Mucosa of descending colon (tissue), 3 donors: ENCODE results near the gene RCBTB2. TPM values are rescaled to one million over a fixed set of nuclear protein-coding genes. Genes with fewer than 3 reads are reported as not detected.

Experiments used
- ATAC-seq: fragments of 200-7000 bp; cut with Tn5 transposase; one replicate; pipeline ENCODE4 v1.9.1; 2020; ENCODE audit warnings: mild to moderate bottlenecking, moderate library complexity
- DNase-seq, 3 donors: peaks; one replicate each; pipeline ENCODE4 v3.0.0-alpha.2; 2020
- H3K36me3 ChIP-seq: fragments of 200-600 bp; one replicate; pipeline ENCODE4 v1.8.0; 2021; ENCODE audit warnings: low read depth, mild to moderate bottlenecking
- H3K4me1 ChIP-seq: fragments of 200-600 bp; one replicate; pipeline ENCODE4 v1.8.0; 2021; ENCODE audit warnings: low read depth, mild to moderate bottlenecking
- H3K4me3 ChIP-seq: fragments of 200-600 bp; one replicate; pipeline ENCODE4 v1.8.0; 2021; ENCODE audit warnings: mild to moderate bottlenecking
- H3K9me3 ChIP-seq: fragments of 200-600 bp; one replicate; pipeline ENCODE4 v1.8.0; 2021; ENCODE audit warnings: mild to moderate bottlenecking
- intact Hi-C, 2 donors: fragments of 100-400 bp; cut with DNase I in 1 of 2; cut with micrococcal nuclease in 1 of 2; formaldehyde crosslinking; loops; one replicate each; pipeline versions ENCODE4 v1.11.0 to v1.11.1; 2022; cut with DNase I, micrococcal nuclease
- total RNA-seq, 3 donors: library from RNA; stranded (reverse); fragmentation: NEBNext Ultra II Directional in 2 of 3; extraction: Animal tissue kit (Norgen Biotek cat#: 25700) in 2 of 3; gene quantifications; one replicate each; pipeline versions ENCODE4 v1.2.1 to v1.2.4, GENCODE V29; 2021 to 2023
- TF ChIP-seq, protein P1 (sequence below): fragments of 200-600 bp; IDR thresholded peaks from one replicate; pipeline ENCODE4 v1.8.0; 2022; ENCODE audit warnings: antibody characterized with exemption, mild to moderate bottlenecking
- donor health status: DM: no; HTN: no; CAD: no; lungs with moderate emphysema.
- donor health status: DM: no; HTN: no; CAD: no.
- donor health status: DM: no; HTN: yes; CAD: no.

Gene RCBTB2
- total RNA-seq, 3 donors from 2014 or later: 4.9 to 10.9 (median 6.7) TPM

DNA sequence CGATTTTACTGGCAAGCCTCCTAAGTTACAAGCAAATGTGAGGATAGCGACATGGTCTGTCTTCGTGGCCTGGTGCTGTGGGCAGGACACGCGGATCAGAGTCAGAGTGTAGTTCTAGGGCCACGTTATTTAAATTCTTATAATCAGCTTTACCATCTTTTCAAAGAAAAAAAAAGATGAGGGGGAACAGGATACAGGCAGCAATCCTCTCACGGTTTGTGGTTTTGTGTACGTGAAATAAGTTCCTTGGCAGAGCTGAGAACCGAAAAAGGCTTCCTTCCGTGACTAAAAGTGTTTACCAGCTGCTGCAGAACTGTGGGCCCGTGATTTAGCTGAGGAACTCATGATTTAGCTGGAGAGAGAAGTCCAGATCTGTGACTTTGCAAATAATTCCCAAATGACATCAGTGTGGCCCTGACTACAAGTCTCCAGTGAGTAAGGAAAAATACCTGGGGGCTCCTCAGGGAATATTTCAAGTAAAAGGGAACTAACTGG is 27.2 kb downstream of the RCBTB2 start:
- ATAC-seq (peak; percentile 81), DNase-seq (peak in 1 of 3 donors; percentile 42)
- intact Hi-C loops: no loop called here
- Histone ChIP-seq H3K36me3 (no peaks in the 10 kb centered on the region), H3K4me1 (no peaks in the 10 kb centered on the region), H3K4me3 (no peak overlapping the region), H3K9me3 (no peaks in the 10 kb centered on the region)
- TF ChIP-seq, protein P1, sequence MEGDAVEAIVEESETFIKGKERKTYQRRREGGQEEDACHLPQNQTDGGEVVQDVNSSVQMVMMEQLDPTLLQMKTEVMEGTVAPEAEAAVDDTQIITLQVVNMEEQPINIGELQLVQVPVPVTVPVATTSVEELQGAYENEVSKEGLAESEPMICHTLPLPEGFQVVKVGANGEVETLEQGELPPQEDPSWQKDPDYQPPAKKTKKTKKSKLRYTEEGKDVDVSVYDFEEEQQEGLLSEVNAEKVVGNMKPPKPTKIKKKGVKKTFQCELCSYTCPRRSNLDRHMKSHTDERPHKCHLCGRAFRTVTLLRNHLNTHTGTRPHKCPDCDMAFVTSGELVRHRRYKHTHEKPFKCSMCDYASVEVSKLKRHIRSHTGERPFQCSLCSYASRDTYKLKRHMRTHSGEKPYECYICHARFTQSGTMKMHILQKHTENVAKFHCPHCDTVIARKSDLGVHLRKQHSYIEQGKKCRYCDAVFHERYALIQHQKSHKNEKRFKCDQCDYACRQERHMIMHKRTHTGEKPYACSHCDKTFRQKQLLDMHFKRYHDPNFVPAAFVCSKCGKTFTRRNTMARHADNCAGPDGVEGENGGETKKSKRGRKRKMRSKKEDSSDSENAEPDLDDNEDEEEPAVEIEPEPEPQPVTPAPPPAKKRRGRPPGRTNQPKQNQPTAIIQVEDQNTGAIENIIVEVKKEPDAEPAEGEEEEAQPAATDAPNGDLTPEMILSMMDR: no peak

DNA sequence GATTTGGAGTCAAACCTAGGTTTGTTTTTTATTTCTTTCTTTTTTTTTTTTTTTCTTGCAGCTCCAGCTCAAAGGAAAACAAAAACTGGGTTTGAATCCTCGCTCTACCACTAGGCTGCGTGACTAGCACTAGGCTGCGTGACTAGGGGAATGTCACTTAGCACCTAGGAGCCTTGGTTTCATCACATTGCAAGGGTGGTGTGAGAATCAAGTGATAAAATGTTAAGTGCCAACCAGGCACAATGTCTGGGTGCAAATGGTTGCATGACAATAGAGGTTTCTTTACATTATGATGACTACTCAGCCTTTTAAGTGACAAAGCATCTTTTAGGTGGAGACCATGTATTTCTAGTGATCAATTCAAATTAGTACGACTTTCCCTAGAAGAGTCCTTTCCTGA is 27.9 kb downstream of the RCBTB2 start:
- DNase-seq (no peak), ATAC-seq (no peak)
- Histone ChIP-seq H3K9me3 (no peaks in the 10 kb centered on the region), H3K36me3 (no peaks in the 10 kb centered on the region), H3K4me3 (no peak overlapping the region), H3K4me1 (no peaks in the 10 kb centered on the region)
- TF ChIP-seq, protein P1: no peak
- intact Hi-C loops: no loop called here

DNA sequence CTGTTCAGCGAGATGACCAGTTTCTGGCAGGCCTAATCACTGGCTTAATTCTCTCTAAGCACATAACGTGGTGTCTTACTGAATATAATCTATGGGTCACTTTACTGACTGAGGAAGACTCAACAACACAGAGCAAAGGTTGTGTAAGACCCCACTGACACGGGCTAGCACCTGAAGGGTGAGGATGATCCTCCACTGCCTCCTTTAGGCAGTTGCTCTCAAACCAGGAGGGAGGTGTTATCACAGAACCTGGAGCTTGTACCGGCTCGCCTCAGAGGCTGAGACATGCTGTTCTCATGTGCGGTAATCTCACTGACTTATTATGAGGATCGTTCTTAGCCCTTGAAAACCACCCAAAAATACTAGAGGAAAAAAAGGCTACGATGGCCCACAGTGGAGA is 28.3 kb downstream of the RCBTB2 start:
- no peaks in the 10 kb centered on the region for H3K9me3 ChIP-seq

DNA sequence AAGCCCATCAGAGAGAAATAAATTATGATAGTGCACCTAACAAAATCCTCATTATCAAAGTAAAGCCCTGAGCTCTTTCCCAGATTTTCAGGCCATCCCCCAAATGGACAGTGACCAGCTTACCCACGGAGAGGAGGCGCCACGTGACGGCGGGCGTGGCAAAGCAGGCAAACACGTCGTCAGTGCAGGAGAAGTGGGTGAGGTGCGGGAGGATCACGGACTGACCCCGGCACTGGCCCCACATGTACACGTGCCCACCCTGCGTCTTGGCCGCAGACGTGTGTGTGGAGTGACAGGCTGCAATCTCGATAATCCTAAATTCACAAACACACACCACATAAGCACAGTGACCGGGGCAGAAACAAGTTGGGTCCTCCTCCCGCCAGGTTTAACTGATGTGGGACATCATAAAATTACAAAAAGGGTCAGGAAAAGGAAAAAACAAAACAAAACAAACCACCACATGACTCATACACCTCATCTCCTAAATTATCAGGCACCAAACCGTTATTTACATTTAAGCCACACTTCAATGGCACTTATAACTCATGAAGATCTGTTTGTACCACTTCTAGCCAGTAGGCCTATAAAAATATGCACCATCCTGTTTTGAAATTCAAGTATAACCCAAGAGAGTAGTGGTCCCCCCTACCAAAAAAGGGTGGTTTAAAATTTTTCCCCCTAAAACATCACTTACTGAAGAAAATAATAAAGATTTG is 30.1 kb downstream of the RCBTB2 start:
- TF ChIP-seq, protein P1: no peak
- DNase-seq (no peak), ATAC-seq (no peak)
- Histone ChIP-seq H3K36me3 (no peaks in the 10 kb centered on the region), H3K4me3 (no peak overlapping the region), H3K9me3 (no peaks in the 10 kb centered on the region), H3K4me1 (no peaks in the 10 kb centered on the region)
- intact Hi-C loops: no loop called here

More for the DNA sequence above, 28.3 kb downstream of the RCBTB2 start:
- TF ChIP-seq, protein P1: no peak
- Histone ChIP-seq H3K4me3 (no peak overlapping the region), H3K36me3 (no peaks in the 10 kb centered on the region), H3K4me1 (no peaks in the 10 kb centered on the region)
- DNase-seq: no peak
- intact Hi-C loops: no loop called here
- no peak for ATAC-seq

DNA sequence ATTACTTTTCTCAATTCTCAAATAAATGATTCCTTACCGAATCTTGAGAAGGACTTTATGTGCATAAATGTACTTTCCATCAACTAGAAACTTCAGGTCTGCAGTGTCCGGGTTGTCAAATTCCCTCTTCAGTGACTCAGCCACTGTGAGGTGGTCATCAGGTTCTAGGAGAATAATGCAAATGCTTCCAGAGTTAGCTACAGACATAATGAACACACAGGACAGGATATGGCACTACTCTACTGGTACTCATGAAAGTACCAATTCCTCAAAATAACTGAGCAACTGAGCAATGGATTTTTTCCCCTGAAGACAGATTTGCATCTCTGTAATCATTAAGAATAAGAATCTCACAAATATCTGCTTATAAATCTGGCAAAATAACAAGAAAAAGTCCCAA is 31.2 kb downstream of the RCBTB2 start:
- TF ChIP-seq, protein P1: no peak
- no peak for DNase-seq
- no peak for ATAC-seq
- H3K4me1 ChIP-seq: no peaks in the 10 kb centered on the region
- H3K4me3 ChIP-seq: no peak overlapping the region
- H3K9me3 ChIP-seq: no peaks in the 10 kb centered on the region
- intact Hi-C loops: no loop called here
- no peaks in the 10 kb centered on the region for H3K36me3 ChIP-seq
